Stimulated activated CD8-positive, alpha-beta memory T cell treated with anti-CD3 and anti-CD28 coated beads, Interleukin-15, amount 100 ng/mL, for 24 hours (primary cell): ENCODE results near the gene PSRC1.
A peak's percentile ranks its signal among the peaks of the same experiment; 100 is the strongest.
"Not testable (repeated sequence)": the region's sequence is repeated elsewhere in the genome, so short reads cannot be mapped to it uniquely, and the experiment has no call there.

Experiments used
- DNase-seq: peaks from one replicate; pipeline ENCODE4 v3.0.0-alpha.2; 2020; ENCODE audit warnings: low read depth

PSRC1 gene

GRCh38 chr1:109295712-109296415 lies 12.9 kb upstream of the PSRC1 start:
- no peak for DNase-seq

GRCh38 chr1:109294481-109294880 lies 11.5 kb upstream of the PSRC1 start:
- DNase-seq, result no peak

- no peak for DNase-seq
These were observed 10.1 kb upstream of the PSRC1 start for GRCh38 chr1:109293026-109293425.

- no peak for DNase-seq
These were observed 9.4 kb upstream of the PSRC1 start for GRCh38 chr1:109292364-109292763.

GRCh38 chr1:109290998-109291397 lies 8.1 kb upstream of the PSRC1 start:
- DNase-seq, result no peak

GRCh38 chr1:109290137-109290536 lies 7.2 kb upstream of the PSRC1 start:
- no peak for DNase-seq

- not testable (repeated sequence) for DNase-seq
These were observed 3.8 kb upstream of the PSRC1 start for GRCh38 chr1:109286762-109287161.

GRCh38 chr1:109283748-109284600 lies 1.0 kb upstream of the PSRC1 start:
- no peak for DNase-seq

GRCh38 chr1:109282497-109282951 lies 421 bp downstream of the PSRC1 start:
- DNase-seq, result no peak

- DNase-seq, result no peak
These were observed 1.1 kb downstream of the PSRC1 start for GRCh38 chr1:109281680-109282496.

- no peak for DNase-seq
These were observed 2.1 kb downstream of the PSRC1 start for GRCh38 chr1:109280862-109281261.

- no peak for DNase-seq
These were observed 3.2 kb downstream of the PSRC1 start for GRCh38 chr1:109279615-109280278.

GRCh38 chr1:109277434-109278204 lies 5.3 kb downstream of the PSRC1 start:
- DNase-seq, result peak; percentile 19

GRCh38 chr1:109275706-109276345 lies 7.1 kb downstream of the PSRC1 start:
- no peak for DNase-seq

GRCh38 chr1:109274533-109275476 lies 8.1 kb downstream of the PSRC1 start:
- DNase-seq, result no peak

GRCh38 chr1:109273570-109274288 lies 9.2 kb downstream of the PSRC1 start:
- no peak for DNase-seq

GRCh38 chr1:109272831-109273547 lies 10.0 kb downstream of the PSRC1 start:
- no peak for DNase-seq
